IMR-90 (cell line): ENCODE results near the gene CPB2.

Experiments
- BHLHE40 ChIP-seq: fragments of 150-350 bp; IDR thresholded peaks from 2 replicates; pipeline ENCODE4 v1.6.1; 2016; ENCODE audit warnings: mild to moderate bottlenecking, low read depth, low read length
- CEBPB ChIP-seq: IDR thresholded peaks from 2 replicates; pipeline ENCODE4 v1.6.1; 2012; ENCODE audit warnings: low read depth, low read length, improper control_type of control experiment
- CHD1 ChIP-seq: IDR thresholded peaks from 2 replicates; pipeline ENCODE4 v1.6.1; 2012; ENCODE audit warnings: low read depth, low read length, improper control_type of control experiment
- NFE2L2 ChIP-seq: fragments of 150-350 bp; IDR thresholded peaks from 2 replicates; pipeline ENCODE4 v1.6.1; 2016; ENCODE audit warnings: low read depth, mild to moderate bottlenecking, low read length
- POLR2A ChIP-seq: IDR thresholded peaks from 2 replicates; pipeline ENCODE4 v1.6.1; 2012; ENCODE audit warnings: mild to moderate bottlenecking, low read depth, low read length
- RAD21 ChIP-seq: IDR thresholded peaks from 2 replicates; pipeline ENCODE4 v1.6.1; 2012; ENCODE audit warnings: low read length, improper control_type of control experiment
- RFX5 ChIP-seq: IDR thresholded peaks from 2 replicates; pipeline ENCODE4 v1.8.0; 2012; ENCODE audit warnings: low read depth, mild to moderate bottlenecking, low read length, moderate library complexity
- TF ChIP-seq, protein P1 (sequence below): fragments of 150-350 bp; IDR thresholded peaks from 2 replicates; pipeline ENCODE4 v1.6.1; 2017; ENCODE audit warnings: mild to moderate bottlenecking, antibody characterized with exemption, low read length, low read depth
- TF ChIP-seq, protein P2 (sequence below): conservative IDR thresholded peaks from 2 replicates; pipeline ENCODE4 v1.5.1; 2012; ENCODE audit warnings: mild to moderate bottlenecking, low read depth, low read length, improper control_type of control experiment

DNA sequence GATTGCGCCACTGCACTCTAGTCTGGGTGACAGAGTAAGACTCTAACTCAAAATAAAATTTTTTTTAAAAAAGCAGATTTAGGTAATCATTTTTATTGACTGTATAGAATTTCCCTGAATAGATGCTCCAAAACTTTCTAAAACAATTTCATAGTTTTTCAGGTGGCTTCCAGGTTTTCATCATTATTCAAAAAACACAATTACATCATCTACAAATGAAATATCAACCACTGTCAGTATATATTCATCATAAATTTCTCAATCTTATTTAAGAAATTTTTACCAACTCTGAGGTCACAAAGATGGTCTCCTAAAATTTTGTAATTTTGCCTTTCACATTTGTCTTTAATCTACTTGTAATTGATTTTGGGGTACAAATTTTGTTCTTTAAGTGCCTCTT, 100.3 kb downstream of the CPB2 start:
- TF ChIP-seq, protein P1, sequence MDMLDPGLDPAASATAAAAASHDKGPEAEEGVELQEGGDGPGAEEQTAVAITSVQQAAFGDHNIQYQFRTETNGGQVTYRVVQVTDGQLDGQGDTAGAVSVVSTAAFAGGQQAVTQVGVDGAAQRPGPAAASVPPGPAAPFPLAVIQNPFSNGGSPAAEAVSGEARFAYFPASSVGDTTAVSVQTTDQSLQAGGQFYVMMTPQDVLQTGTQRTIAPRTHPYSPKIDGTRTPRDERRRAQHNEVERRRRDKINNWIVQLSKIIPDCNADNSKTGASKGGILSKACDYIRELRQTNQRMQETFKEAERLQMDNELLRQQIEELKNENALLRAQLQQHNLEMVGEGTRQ = no peak
- TF ChIP-seq, protein P2, sequence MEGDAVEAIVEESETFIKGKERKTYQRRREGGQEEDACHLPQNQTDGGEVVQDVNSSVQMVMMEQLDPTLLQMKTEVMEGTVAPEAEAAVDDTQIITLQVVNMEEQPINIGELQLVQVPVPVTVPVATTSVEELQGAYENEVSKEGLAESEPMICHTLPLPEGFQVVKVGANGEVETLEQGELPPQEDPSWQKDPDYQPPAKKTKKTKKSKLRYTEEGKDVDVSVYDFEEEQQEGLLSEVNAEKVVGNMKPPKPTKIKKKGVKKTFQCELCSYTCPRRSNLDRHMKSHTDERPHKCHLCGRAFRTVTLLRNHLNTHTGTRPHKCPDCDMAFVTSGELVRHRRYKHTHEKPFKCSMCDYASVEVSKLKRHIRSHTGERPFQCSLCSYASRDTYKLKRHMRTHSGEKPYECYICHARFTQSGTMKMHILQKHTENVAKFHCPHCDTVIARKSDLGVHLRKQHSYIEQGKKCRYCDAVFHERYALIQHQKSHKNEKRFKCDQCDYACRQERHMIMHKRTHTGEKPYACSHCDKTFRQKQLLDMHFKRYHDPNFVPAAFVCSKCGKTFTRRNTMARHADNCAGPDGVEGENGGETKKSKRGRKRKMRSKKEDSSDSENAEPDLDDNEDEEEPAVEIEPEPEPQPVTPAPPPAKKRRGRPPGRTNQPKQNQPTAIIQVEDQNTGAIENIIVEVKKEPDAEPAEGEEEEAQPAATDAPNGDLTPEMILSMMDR = no peak
- TF ChIP-seq POLR2A (no peak), CEBPB (no peak), RAD21 (no peak), BHLHE40 (no peak), CHD1 (no peak), NFE2L2 (no peak), RFX5 (no peak)
